CD14-positive monocyte (primary cell): ENCODE data around the gene NXPH1. TPM values are rescaled to one million over a fixed set of nuclear protein-coding genes. Genes with fewer than 3 reads are reported as not detected.

ENCODE experiments used
- DNase-seq, 3 donors: peaks; one replicate each; pipeline ENCODE4 v3.0.0-alpha.2; 2011 to 2022
- H2AFZ ChIP-seq: 2 replicates; pipeline ENCODE4 v1.6.0; 2012; ENCODE audit warnings: mild to moderate bottlenecking, low read depth, low read length, inconsistent platforms; ENCODE audit not compliant: insufficient read depth, poor library complexity, severe bottlenecking
- H3K27ac ChIP-seq, 2 donors: 1 replicate in 1 of 2; 2 replicates in 1 of 2; pipeline ENCODE4 v1.5.1; 2012 to 2013; ENCODE audit warnings: low read length in 2 of 2, control low read depth in 1 of 2, inconsistent platforms in 1 of 2, low read depth in 1 of 2, mild to moderate bottlenecking in 1 of 2
- H3K27me3 ChIP-seq, 2 donors: one replicate each; pipeline versions ENCODE4 v1.6.0 to v1.6.1; 2011 to 2013; ENCODE audit warnings: low read length in 2 of 2; ENCODE audit not compliant: control insufficient read depth in 2 of 2, insufficient read depth in 2 of 2
- H3K36me3 ChIP-seq, 2 donors: replicated peaks in 1 of 2; 1 replicate in 1 of 2; 2 replicates in 1 of 2; pipeline versions ENCODE4 v1.5.1 to v1.6.1; 2012 to 2013; ENCODE audit warnings: low read length in 2 of 2, control low read depth in 1 of 2, inconsistent platforms in 1 of 2, mild to moderate bottlenecking in 1 of 2; ENCODE audit not compliant: insufficient read depth in 2 of 2, control insufficient read depth in 1 of 2
- H3K4me1 ChIP-seq, 2 donors: 1 replicate in 1 of 2; 2 replicates in 1 of 2; pipeline versions ENCODE4 v1.5.1 to v1.6.1; 2012 to 2013; ENCODE audit warnings: low read length in 2 of 2, control low read depth in 1 of 2, inconsistent platforms in 1 of 2, mild to moderate bottlenecking in 1 of 2, moderate library complexity in 1 of 2; ENCODE audit not compliant: insufficient read depth in 2 of 2, control insufficient read depth in 1 of 2
- H3K4me2 ChIP-seq: replicated peaks from 2 replicates; pipeline ENCODE3; 2012; ENCODE audit warnings: low read length, moderate library complexity, mild to moderate bottlenecking; ENCODE audit not compliant: poor library complexity, severe bottlenecking; ENCODE audit errors: extremely low read depth
- H3K4me3 ChIP-seq, 3 experiments: fragments of 200-600 bp in 1 of 3; sonication (generic) in 1 of 3; replicated peaks in 1 of 3; 1 replicate in 2 of 3; 2 replicates in 1 of 3; pipeline ENCODE4 v1.5.1; 2011 to 2013; ENCODE audit warnings: low read length in 3 of 3, mild to moderate bottlenecking in 3 of 3, control low read depth in 2 of 3, low read depth in 2 of 3, inconsistent platforms in 1 of 3, moderate library complexity in 1 of 3
- H3K79me2 ChIP-seq: 2 replicates; pipeline ENCODE4 v1.6.0; 2012; ENCODE audit warnings: mild to moderate bottlenecking, control low read depth, inconsistent platforms, low read length, moderate library complexity; ENCODE audit not compliant: insufficient read depth
- H3K9ac ChIP-seq: 2 replicates; pipeline ENCODE4 v1.6.0; 2017; ENCODE audit warnings: low read length, mild to moderate bottlenecking; ENCODE audit not compliant: insufficient read depth, poor library complexity, severe bottlenecking
- H3K9me3 ChIP-seq, 2 donors: replicated peaks in 1 of 2; 1 replicate in 1 of 2; 2 replicates in 1 of 2; pipeline versions ENCODE4 v1.5.1 to v1.6.1; 2012 to 2013; ENCODE audit warnings: low read length in 2 of 2, control low read depth in 1 of 2; ENCODE audit not compliant: control insufficient read depth in 1 of 2, insufficient read depth in 1 of 2
- H4K20me1 ChIP-seq: 2 replicates; pipeline ENCODE4 v1.6.0; 2012; ENCODE audit warnings: mild to moderate bottlenecking, low read length, control low read depth, moderate library complexity; ENCODE audit not compliant: insufficient read depth
- H3K27ac Mint-ChIP-seq, 7 donors: one replicate each; pipeline ENCODE4 v1.8.0; 2020; ENCODE audit warnings: mild to moderate bottlenecking in 7 of 7, mixed read lengths in 7 of 7, moderate library complexity in 6 of 7, inconsistent platforms in 2 of 7
- H3K27me3 Mint-ChIP-seq, 3 donors: one replicate each; pipeline ENCODE4 v1.8.0; 2021 to 2022; ENCODE audit warnings: low read depth in 3 of 3, mild to moderate bottlenecking in 3 of 3, mixed read lengths in 3 of 3, moderate library complexity in 3 of 3, inconsistent platforms in 1 of 3
- H3K36me3 Mint-ChIP-seq, 2 donors: one replicate each; pipeline ENCODE4 v1.8.0; 2020; ENCODE audit warnings: mixed read lengths in 2 of 2, inconsistent platforms in 1 of 2, mild to moderate bottlenecking in 1 of 2
- H3K4me1 Mint-ChIP-seq: one replicate; pipeline ENCODE4 v1.8.0; 2020; ENCODE audit warnings: mild to moderate bottlenecking, mixed read lengths
- H3K4me3 Mint-ChIP-seq, 2 donors: one replicate each; pipeline ENCODE4 v1.8.0; 2020; ENCODE audit warnings: mild to moderate bottlenecking in 2 of 2, mixed read lengths in 2 of 2, moderate library complexity in 1 of 2
- H3K9me3 Mint-ChIP-seq, 7 donors: one replicate each; pipeline ENCODE4 v1.8.0; 2020 to 2022; ENCODE audit warnings: mixed read lengths in 7 of 7, mild to moderate bottlenecking in 6 of 7, moderate library complexity in 6 of 7, inconsistent platforms in 2 of 7
- WGBS: methylation state at CpG from one replicate; pipeline ENCODE4 v1.1.5; 2013; ENCODE audit warnings: missing lambda C conversion rate; ENCODE audit not compliant: insufficient coverage; 5-methylcytosine and 5-hydroxymethylcytosine counted together
- intact Hi-C, 2 donors: fragments of 100-400 bp; cut with micrococcal nuclease; formaldehyde crosslinking; loops; one replicate each; pipeline versions ENCODE4 v1.15.0 to v1.15.1; 2023
- polyA plus RNA-seq, 3 donors: library from polyadenylated mRNA; depleted of rRNA in 1 of 3; unstranded in 2 of 3; stranded (reverse) in 1 of 3; fragments of 300-500 nt in 2 of 3; fragments of >200 nt in 1 of 3; fragmentation: Illumina TruSeq in 2 of 3; gene quantifications; 1 replicate in 2 of 3; 2 replicates in 1 of 3; pipeline ENCODE4 v1.2.3, GENCODE V29; 2012 to 2021
- TF ChIP-seq, protein P1 (sequence below): fragments of 200-600 bp; IDR thresholded peaks from one replicate; pipeline ENCODE4 v1.8.0; 2022; ENCODE audit warnings: antibody characterized with exemption, mild to moderate bottlenecking

NXPH1 gene
- polyA plus RNA-seq, 3 donors, result not detected

DNA sequence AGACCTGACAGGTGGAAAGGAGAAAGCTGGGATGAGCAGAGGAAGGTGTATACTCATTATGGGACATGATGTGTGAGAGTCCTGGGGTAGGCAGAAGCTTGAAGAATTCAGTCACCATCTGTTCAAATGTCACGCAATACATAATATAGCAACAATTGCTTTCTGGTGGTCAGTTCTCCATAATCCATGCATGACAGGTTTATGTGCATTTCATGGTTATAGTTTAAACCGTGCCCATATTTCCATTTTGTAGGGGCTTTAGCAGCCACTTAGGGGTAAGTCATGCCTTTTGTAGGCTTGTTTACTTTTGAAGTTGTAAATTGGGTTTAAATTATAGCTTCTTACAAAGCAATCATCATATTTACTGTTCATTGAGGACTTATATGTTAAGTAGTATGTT, 158.8 kb downstream of the NXPH1 start:
- Histone ChIP-seq H2AFZ (no peak overlapping the region), H3K9me3 (no peaks in the 10 kb centered on the region), H4K20me1 (no peaks in the 10 kb centered on the region), H3K36me3 (no peaks in the 10 kb centered on the region), H3K79me2 (no peaks in the 10 kb centered on the region), H3K9ac (no peak overlapping the region), H3K4me3 (no peak overlapping the region), H3K4me1 (no peaks in the 10 kb centered on the region), H3K27me3 (no peaks in the 10 kb centered on the region), H3K27ac (no peak overlapping the region), H3K4me2 (no peak overlapping the region)
- Mint-ChIP-seq H3K36me3 (no peaks in the 10 kb centered on the region), H3K27me3 (peaks cover 0 to 3% (median 1%) of the 10 kb centered on the region in 3 donors), H3K27ac (no peak overlapping the region), H3K4me3 (no peak overlapping the region), H3K9me3 (peaks cover 0 to 5% (median 2%) of the 10 kb centered on the region in 7 donors), H3K4me1 (no peaks in the 10 kb centered on the region)
- WGBS, result no CpG with 5 or more reads among the region's 2 CpGs
- no peak for DNase-seq
- TF ChIP-seq, protein P1, sequence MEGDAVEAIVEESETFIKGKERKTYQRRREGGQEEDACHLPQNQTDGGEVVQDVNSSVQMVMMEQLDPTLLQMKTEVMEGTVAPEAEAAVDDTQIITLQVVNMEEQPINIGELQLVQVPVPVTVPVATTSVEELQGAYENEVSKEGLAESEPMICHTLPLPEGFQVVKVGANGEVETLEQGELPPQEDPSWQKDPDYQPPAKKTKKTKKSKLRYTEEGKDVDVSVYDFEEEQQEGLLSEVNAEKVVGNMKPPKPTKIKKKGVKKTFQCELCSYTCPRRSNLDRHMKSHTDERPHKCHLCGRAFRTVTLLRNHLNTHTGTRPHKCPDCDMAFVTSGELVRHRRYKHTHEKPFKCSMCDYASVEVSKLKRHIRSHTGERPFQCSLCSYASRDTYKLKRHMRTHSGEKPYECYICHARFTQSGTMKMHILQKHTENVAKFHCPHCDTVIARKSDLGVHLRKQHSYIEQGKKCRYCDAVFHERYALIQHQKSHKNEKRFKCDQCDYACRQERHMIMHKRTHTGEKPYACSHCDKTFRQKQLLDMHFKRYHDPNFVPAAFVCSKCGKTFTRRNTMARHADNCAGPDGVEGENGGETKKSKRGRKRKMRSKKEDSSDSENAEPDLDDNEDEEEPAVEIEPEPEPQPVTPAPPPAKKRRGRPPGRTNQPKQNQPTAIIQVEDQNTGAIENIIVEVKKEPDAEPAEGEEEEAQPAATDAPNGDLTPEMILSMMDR, result no peak
- intact Hi-C loops, result no loop called here

DNA sequence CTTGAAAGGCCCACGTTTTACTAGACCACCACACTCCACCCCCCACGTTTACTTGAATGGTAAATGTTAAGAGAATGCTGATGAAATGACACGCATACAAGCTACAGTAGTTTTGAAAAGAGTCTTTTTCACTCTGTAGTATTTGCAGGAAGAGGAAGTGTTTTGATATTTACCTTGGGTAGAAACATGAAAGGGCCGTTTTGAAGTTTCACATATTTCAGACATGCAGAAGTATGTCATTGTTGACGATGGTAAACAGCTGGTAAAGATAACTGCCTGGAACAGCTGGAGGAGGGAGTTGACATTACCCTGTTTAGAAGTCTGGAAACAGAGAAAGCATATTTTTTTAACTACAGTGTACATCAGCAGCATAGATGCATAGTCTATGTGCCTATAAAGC, 160.7 kb downstream of the NXPH1 start:
- Histone ChIP-seq H3K27me3 (no peaks in the 10 kb centered on the region), H3K9ac (no peak overlapping the region), H3K27ac (no peak overlapping the region), H3K4me3 (no peak overlapping the region), H3K79me2 (no peaks in the 10 kb centered on the region), H3K36me3 (no peaks in the 10 kb centered on the region), H3K4me1 (no peaks in the 10 kb centered on the region), H3K9me3 (no peaks in the 10 kb centered on the region), H2AFZ (no peak overlapping the region), H3K4me2 (no peak overlapping the region), H4K20me1 (no peaks in the 10 kb centered on the region)
- H3K9me3 Mint-ChIP-seq, result peaks cover 0 to 6% (median 2%) of the 10 kb centered on the region in 7 donors
- peaks cover 0 to 3% (median 1%) of the 10 kb centered on the region in 3 donors for H3K27me3 Mint-ChIP-seq
- H3K27ac Mint-ChIP-seq, result no peak overlapping the region
- H3K4me1 Mint-ChIP-seq, result no peaks in the 10 kb centered on the region
- intact Hi-C loops, result no loop called here
- 60% methylated on average over 2 of the region's 5 CpGs for WGBS
- DNase-seq, result no peak
- H3K36me3 Mint-ChIP-seq, result no peaks in the 10 kb centered on the region
- TF ChIP-seq, protein P1, result no peak
- no peak overlapping the region for H3K4me3 Mint-ChIP-seq
